HG03097 (cell line): ENCODE measurements around the gene RCHY1.
"Not testable (repeated sequence)": the region's sequence is repeated elsewhere in the genome, so short reads cannot be mapped to it uniquely, and the experiment has no call there.

Experiments used
- ATAC-seq: cut with Tn5 transposase; IDR thresholded peaks from one replicate; pipeline ENCODE4 v1.9.1; 2021; ENCODE audit not compliant: unreplicated experiment, low FRiP score

RCHY1 gene

GRCh38 chr4:75519452-75519851 lies 5.2 kb upstream of the RCHY1 start:
- not testable (repeated sequence) for ATAC-seq

- ATAC-seq, result no peak
Observed at GRCh38 chr4:75516144-75516543, 1.9 kb upstream of the RCHY1 start.

GRCh38 chr4:75514949-75515612 lies 878 bp upstream of the RCHY1 start:
- peak; percentile 1 for ATAC-seq

GRCh38 chr4:75513526-75514130 lies 575 bp downstream of the RCHY1 start:
- ATAC-seq, result peak; percentile 0

GRCh38 chr4:75512386-75513211 lies 1.6 kb downstream of the RCHY1 start:
- ATAC-seq, result no peak

- no peak for ATAC-seq
Observed at GRCh38 chr4:75511841-75512240, 2.4 kb downstream of the RCHY1 start.

- ATAC-seq, result not testable (repeated sequence)
Observed at GRCh38 chr4:75509592-75509991, 4.6 kb downstream of the RCHY1 start.

GRCh38 chr4:75505630-75506029 lies 8.6 kb downstream of the RCHY1 start:
- ATAC-seq, result no peak

- ATAC-seq, result no peak
Observed at GRCh38 chr4:75502671-75503070, 11.5 kb downstream of the RCHY1 start.

GRCh38 chr4:75499900-75500299 lies 14.3 kb downstream of the RCHY1 start:
- no peak for ATAC-seq

- ATAC-seq, result no peak
Observed at GRCh38 chr4:75498041-75498440, 16.2 kb downstream of the RCHY1 start.

- ATAC-seq, result no peak
Observed at GRCh38 chr4:75497133-75497532, 17.1 kb downstream of the RCHY1 start.

- ATAC-seq, result no peak
Observed at GRCh38 chr4:75496406-75496805, 17.8 kb downstream of the RCHY1 start.

GRCh38 chr4:75495476-75495875 lies 18.7 kb downstream of the RCHY1 start:
- no peak for ATAC-seq

- no peak for ATAC-seq
Observed at GRCh38 chr4:75494563-75494962, 19.6 kb downstream of the RCHY1 start.

GRCh38 chr4:75490155-75490554 lies 24.0 kb downstream of the RCHY1 start:
- ATAC-seq, result no peak

- ATAC-seq, result no peak
Observed at GRCh38 chr4:75484190-75484589, 30.0 kb downstream of the RCHY1 start.

- ATAC-seq, result no peak
Observed at GRCh38 chr4:75477201-75477600, 37.0 kb downstream of the RCHY1 start.

GRCh38 chr4:75470738-75471137 lies 43.5 kb downstream of the RCHY1 start:
- ATAC-seq, result no peak

- ATAC-seq, result no peak
Observed at GRCh38 chr4:75469896-75470295, 44.3 kb downstream of the RCHY1 start.

GRCh38 chr4:75457365-75457764 lies 56.8 kb downstream of the RCHY1 start:
- no peak for ATAC-seq

- no peak for ATAC-seq
Observed at GRCh38 chr4:75434105-75434504, 80.1 kb downstream of the RCHY1 start.
